NCI-H1048 (cell line): ENCODE results near the gene AUNIP.

Experiments used
- DNase-seq: peaks from one replicate; lab custom pipeline; 2025; lab: John Stamatoyannopoulos, UW

Gene AUNIP

DNA sequence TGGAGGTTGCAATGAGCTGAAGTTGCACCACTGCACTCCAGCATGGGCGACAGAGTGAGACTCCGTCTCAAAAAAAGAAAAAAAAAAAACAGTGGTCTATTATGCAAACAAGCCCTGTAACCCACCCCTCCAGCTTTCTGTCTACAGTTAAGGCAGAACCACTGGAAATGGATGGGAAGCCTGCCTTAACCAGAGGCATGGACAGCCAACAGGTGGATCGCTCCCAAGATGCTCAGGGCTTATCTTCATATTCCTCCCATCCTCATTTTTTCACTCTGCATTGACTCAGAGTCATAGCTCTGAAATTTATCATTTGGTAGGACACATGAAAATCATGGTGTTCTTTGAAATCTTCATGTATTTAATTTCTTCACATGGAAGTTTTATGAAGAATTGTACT lies 30.8 kb downstream of the AUNIP start:
- DNase-seq, result no peak

- DNase-seq, result no peak
These were observed 32.7 kb downstream of the AUNIP start for GRCh38 chr1:25826571-25826970.

DNA sequence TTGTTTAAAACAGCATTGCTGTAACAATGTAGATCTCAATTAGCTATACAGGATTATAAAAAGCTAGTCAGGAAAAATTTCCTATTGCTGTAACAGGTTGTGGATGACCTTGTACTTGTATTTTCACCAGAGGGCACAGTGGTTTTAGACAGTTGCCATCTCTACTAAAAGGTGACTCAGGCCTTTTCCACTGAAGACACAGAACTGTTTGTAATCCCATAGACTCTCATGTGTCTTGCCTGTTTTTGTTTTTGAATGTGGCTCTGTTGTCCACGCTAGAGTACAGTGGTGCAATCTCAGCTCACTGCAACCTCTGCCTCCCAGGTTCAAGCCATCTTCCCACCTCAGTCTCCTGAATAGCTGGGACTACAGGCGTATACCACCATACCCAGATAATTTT lies 33.7 kb downstream of the AUNIP start:
- DNase-seq, result no peak

GRCh38 chr1:25821630-25822091 lies 37.6 kb downstream of the AUNIP start:
- no peak for DNase-seq

GRCh38 chr1:25821112-25821476 lies 38.2 kb downstream of the AUNIP start:
- DNase-seq, result no peak

DNA sequence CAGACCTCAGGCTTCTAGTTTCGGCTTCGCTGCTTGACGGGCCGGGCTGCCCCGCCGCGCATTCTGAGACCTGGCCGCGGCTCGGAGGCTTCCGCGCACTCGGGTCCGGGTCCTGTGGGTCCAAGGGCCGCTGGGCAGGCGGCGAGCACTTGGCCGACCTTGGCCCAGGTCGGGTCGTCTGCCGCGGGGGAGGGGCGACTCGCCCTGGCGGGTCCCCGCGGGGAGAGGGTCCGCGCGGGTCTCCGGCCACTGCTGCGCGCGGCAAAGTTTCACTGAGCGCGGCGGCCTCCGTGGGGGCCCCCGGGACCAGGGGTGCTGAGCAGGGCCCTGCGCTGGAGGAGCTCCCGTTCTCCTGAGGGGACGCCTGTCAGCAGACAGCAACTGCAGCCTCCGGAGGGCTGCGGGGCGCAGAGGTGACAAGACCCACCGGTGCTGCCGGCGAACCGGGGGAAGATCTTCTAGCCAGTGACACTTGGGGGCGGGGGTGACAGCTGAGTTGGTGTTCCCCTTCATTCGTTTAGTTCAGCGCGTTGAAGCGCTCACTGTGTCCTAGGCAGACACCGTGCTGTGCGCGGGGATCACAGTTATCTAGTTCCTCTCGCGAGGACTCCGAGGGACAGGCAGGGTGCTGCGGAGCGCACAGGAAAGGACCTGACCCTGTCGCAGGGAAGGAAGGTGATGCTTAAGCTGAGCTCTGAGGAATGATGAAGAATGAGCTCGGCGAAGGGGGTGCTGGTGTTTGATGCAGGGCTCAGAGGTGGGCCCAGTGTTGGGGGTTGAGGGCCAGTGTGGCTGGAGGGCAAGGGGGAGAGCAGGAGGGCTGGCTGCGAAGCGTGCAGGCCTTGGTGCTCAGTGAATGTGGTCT lies 38.8 kb downstream of the AUNIP start:
- DNase-seq, result no peak

- DNase-seq, result peak; percentile 77
These were observed 39.6 kb downstream of the AUNIP start, which contains the start of gene MTFR1L for GRCh38 chr1:25819491-25820246. TSS of gene MTFR1L (plus strand) at chr1:25819954. CDS start at chr1:25823105, 3,151 bp downstream.

- no peak for DNase-seq
These were observed 40.7 kb downstream of the AUNIP start for GRCh38 chr1:25818569-25818968.

- no peak for DNase-seq
These were observed 41.3 kb downstream of the AUNIP start for GRCh38 chr1:25817840-25818501.

- DNase-seq, result no peak
These were observed 43.0 kb downstream of the AUNIP start for GRCh38 chr1:25816112-25816718.

DNA sequence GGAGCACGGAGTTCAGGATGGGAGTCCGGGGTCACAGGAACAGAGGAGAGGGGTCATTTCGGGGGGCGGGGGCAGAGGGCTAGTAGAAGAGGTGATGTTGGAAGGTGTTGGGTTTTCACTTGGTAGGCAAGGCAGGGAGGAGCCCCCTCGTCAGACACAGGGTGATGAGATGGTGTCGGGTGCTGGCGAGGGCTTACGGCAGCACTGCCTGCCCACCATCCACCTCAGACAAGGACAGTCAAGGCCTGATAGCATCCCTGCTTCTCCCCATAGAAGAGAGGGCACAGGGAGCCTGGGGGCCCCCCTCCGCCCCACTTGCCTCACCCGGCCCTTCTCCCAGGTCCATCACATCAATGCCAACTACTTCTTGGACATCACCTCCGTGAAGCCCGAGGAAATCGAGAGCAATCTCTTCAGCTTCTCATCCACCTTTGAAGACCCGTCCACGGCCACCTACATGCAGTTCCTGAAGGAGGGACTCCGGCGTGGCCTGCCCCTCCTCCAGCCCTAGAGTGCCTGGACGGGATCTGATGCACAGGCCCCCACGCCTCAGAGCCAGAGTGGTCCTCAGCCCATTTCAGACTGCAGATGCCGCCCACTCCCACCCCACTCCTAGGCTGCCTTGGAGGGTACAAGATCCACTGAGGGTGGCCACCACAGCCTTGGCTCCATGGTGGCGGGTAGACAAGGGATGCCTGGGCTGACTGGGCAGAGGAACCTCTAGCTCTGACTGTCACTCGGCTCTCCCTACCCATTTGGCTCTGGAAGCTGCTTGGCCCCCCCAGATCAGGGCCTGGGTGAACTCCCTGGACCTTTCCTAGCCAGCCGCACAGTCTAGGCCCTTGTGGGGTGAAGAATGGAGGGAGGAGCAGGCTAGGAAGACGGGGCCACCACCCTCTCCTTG lies 43.8 kb downstream of the AUNIP start:
- no peak for DNase-seq

DNA sequence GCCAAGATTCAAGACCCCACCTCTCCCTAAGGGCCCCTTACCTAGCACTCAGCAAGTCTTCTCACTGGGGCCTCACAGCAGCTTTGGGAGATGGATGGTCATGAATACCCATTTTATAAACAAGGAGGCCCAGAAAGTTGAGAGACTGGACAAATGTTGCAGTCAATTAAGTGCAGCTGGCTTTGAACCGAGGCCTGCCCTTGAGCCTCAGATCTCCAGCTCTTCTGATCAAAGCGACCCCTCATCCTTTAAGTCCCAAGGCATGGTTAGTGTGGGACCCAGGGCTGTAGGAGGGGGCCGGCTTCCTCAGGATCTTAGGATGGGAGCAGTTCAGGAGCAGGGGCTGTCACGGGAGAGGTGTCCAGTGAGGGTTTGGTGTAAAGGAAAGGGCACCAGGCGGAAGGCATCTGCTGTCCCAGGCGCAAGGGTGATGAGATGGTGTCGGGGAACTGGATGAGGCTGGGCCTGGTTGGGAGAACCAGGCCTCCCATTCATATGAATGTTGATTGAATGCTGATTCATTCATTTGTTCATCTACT lies 44.6 kb downstream of the AUNIP start:
- no peak for DNase-seq

DNA sequence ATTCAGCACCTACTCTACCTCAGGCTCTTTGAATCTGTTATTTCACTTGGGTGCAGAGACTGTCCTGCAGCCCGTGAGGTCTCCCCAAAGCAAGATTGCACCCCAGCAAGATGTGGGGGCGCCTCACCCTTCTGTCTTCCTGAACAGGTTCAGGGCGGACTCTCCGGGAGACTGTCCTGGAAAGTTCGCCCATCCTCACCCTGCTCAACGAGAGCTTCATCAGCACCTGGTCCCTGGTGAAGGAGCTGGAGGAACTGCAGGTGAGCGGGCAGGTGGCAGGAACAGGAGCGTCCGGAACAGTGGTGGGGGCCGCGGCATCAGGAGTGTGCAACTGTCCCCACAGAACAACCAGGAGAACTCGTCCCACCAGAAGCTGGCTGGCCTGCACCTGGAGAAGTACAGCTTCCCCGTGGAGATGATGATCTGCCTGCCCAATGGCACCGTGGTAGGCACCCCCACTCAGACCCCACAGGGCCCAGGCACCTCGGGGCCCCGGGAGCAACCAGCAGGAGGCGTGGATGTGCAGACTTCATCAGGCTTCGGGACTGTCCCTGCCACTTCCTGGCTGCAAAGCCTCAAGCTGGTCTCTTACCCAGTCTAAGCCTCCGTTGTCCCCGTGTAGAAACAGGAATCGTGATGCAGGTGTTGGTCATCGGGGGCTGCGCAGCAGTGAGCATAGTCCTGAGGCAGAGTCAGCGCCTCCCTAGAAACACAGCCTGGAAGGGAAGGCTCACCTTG lies 45.4 kb downstream of the AUNIP start:
- DNase-seq, result no peak

- no peak for DNase-seq
These were observed 46.1 kb downstream of the AUNIP start for GRCh38 chr1:25813071-25813733.

- no peak for DNase-seq
These were observed 47.7 kb downstream of the AUNIP start for GRCh38 chr1:25811384-25812082.

- no peak for DNase-seq
These were observed 48.6 kb downstream of the AUNIP start for GRCh38 chr1:25810341-25811299.

DNA sequence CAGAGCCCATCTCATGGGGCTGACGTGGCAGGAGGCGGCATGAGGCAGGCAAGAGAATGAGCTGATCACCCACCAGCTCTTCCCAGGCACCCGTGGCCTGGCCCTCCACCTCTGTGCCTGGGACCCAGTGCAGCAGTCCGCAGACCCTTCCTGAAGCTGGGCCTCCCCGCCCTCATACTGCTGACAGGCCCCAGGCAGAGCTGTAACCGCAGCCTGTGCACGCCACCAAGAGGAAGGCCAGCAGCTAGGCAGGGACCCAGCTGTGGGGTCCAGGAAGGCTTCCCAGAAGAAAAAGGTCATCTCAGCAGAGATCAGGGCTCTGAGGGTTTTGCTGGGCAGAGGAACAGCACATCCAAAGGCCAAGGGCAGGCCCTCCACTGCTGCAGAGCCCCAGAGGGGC lies 49.3 kb downstream of the AUNIP start:
- DNase-seq, result no peak
